GM12878 (cell line): ENCODE measurements around the gene PAPPA. TPM values are rescaled to one million over a fixed set of nuclear protein-coding genes. Genes with fewer than 3 reads are reported as not detected.

ENCODE experiments used
- ATAC-seq: fragments of 200-7000 bp; cut with Tn5 transposase; 3 replicates; pipeline ENCODE4 v1.9.1; 2020; ENCODE audit warnings: mild to moderate bottlenecking, moderate library complexity
- BruUV-seq: library from RNA; stranded (reverse); fragments of 400-500 nt; replicated peaks from 2 replicates; lab custom pipeline; 2021; lab: Mats Ljungman, UMichigan
- CTCF ChIA-PET: fragments of 300-600 bp; sonication (Branson Sonifier 250); formaldehyde crosslinking; extraction: SDS; loops from one replicate; lab custom pipeline; 2021; ENCODE audit warnings: inconsistent platforms; lab: Yijun Ruan, JAX
- POLR2A ChIA-PET: fragments of 350-600 bp; formaldehyde crosslinking; extraction: SDS; loops from one replicate; lab custom pipeline; 2021; ENCODE audit warnings: inconsistent platforms; lab: Charles Lee
- RAD21 ChIA-PET: fragments of 300-600 bp; sonication (Branson Sonifier 250); formaldehyde crosslinking; loops from one replicate; lab custom pipeline; 2023; ENCODE audit warnings: antibody characterized with exemption; ENCODE audit not compliant: unreplicated experiment; lab: Charles Lee
- SMC1A ChIA-PET: fragments of 300-600 bp; sonication (Branson Sonifier 250); formaldehyde crosslinking; loops from one replicate; lab custom pipeline; 2023; ENCODE audit not compliant: unreplicated experiment, uncharacterized antibody; lab: Charles Lee
- DNase-seq: peaks from one replicate; pipeline ENCODE4 v3.0.0-alpha.2; 2011; ENCODE audit warnings: low read depth, low spot score
- FAIRE-seq: peaks from 3 replicates; lab custom pipeline; 2011; peaks lifted over from hg19 to GRCh38; lab: Jason Lieb, UNC
- H2AFZ ChIP-seq: 2 replicates; pipeline ENCODE4 v1.6.0; 2011; ENCODE audit warnings: low read depth, low read length, control low read depth; ENCODE audit not compliant: control insufficient read depth
- H3K27ac ChIP-seq: 2 replicates; pipeline ENCODE4 v1.5.1; 2011; ENCODE audit warnings: control low read depth; ENCODE audit not compliant: control insufficient read depth, insufficient read depth
- H3K27me3 ChIP-seq, 2 experiments: replicated peaks in 1 of 2; 2 replicates each; pipeline versions ENCODE4 v1.6.0 to v1.6.1; 2011; ENCODE audit warnings: low read length in 1 of 2; ENCODE audit not compliant: control insufficient read depth in 2 of 2, insufficient read depth in 2 of 2
- H3K36me3 ChIP-seq, 2 experiments: 2 replicates each; pipeline ENCODE4 v1.5.1; 2011; ENCODE audit warnings: low read length in 1 of 2; ENCODE audit not compliant: control insufficient read depth in 2 of 2, insufficient read depth in 2 of 2
- H3K4me1 ChIP-seq: 2 replicates; pipeline ENCODE4 v1.6.1; 2011; ENCODE audit warnings: mild to moderate bottlenecking, low read length, moderate library complexity, mixed read lengths; ENCODE audit not compliant: control insufficient read depth, insufficient read depth
- H3K4me2 ChIP-seq: 2 replicates; pipeline ENCODE4 v1.6.0; 2011; ENCODE audit warnings: control low read depth; ENCODE audit not compliant: control insufficient read depth, insufficient read depth
- H3K4me3 ChIP-seq: fragments of 200-600 bp; sonication (generic); 2 replicates; pipeline ENCODE4 v1.5.1; 2016
- H3K79me2 ChIP-seq: 2 replicates; pipeline ENCODE4 v1.6.0; 2011; ENCODE audit warnings: low read length; ENCODE audit not compliant: control insufficient read depth, insufficient read depth
- H3K9ac ChIP-seq: 2 replicates; pipeline ENCODE4 v1.8.0; 2011; ENCODE audit warnings: low read length, control low read depth, mixed read lengths; ENCODE audit not compliant: control insufficient read depth, insufficient read depth
- H3K9me3 ChIP-seq: replicated peaks from 3 replicates; pipeline ENCODE4 v1.5.1; 2011; ENCODE audit warnings: mild to moderate bottlenecking, low read length; ENCODE audit not compliant: control insufficient read depth, insufficient read depth
- H4K20me1 ChIP-seq: 2 replicates; pipeline ENCODE4 v1.6.0; 2011; ENCODE audit not compliant: control insufficient read depth, insufficient read depth
- ATF7 ChIP-seq: fragments of 450-650 bp; IDR thresholded peaks from 2 replicates; pipeline ENCODE4 v1.6.1; 2016; ENCODE audit warnings: low read depth, mild to moderate bottlenecking
- BHLHE40 ChIP-seq, 2 experiments: fragments of 450-650 bp in 1 of 2; IDR thresholded peaks; 2 replicates each; pipeline ENCODE4 v1.6.1; 2011 to 2017; ENCODE audit warnings: low read depth in 2 of 2, borderline replicate concordance in 1 of 2, improper control_type of control experiment in 1 of 2, low read length in 1 of 2, mild to moderate bottlenecking in 1 of 2
- BRCA1 ChIP-seq: IDR thresholded peaks from 2 replicates; pipeline ENCODE4 v1.6.1; 2011; ENCODE audit warnings: low read depth, low read length, improper control_type of control experiment
- FOXK2 ChIP-seq: fragments of 450-650 bp; IDR thresholded peaks from 2 replicates; pipeline ENCODE4 v1.6.1; 2017; ENCODE audit warnings: mild to moderate bottlenecking, moderate library complexity
- IKZF2 ChIP-seq, 2 experiments: fragments of 450-650 bp; IDR thresholded peaks; 2 replicates each; pipeline ENCODE4 v1.6.1; 2017; ENCODE audit warnings: mild to moderate bottlenecking in 2 of 2, moderate library complexity in 2 of 2
- JUNB ChIP-seq: IDR thresholded peaks from 2 replicates; pipeline ENCODE4 v1.6.1; 2016; ENCODE audit warnings: antibody characterized with exemption, mild to moderate bottlenecking
- NFIC ChIP-seq: IDR thresholded peaks from 2 replicates; pipeline ENCODE4 v1.6.1; 2012; ENCODE audit warnings: low read depth, mild to moderate bottlenecking, inconsistent platforms, low read length, moderate library complexity
- PAX8 ChIP-seq: fragments of 450-650 bp; IDR thresholded peaks from 2 replicates; pipeline ENCODE4 v1.6.1; 2017; ENCODE audit warnings: mild to moderate bottlenecking, moderate library complexity
- POU2F2 ChIP-seq: IDR thresholded peaks from 3 replicates; pipeline ENCODE4 v1.6.1; 2011; ENCODE audit warnings: low read depth, mild to moderate bottlenecking, low read length, borderline replicate concordance
- RELA ChIP-seq: fragments of 450-650 bp; IDR thresholded peaks from 2 replicates; pipeline ENCODE4 v1.8.0; 2014; ENCODE audit warnings: borderline replicate concordance; ENCODE audit not compliant: partially characterized antibody
- TAF1 ChIP-seq: IDR thresholded peaks from 2 replicates; pipeline ENCODE4 v1.6.1; 2011; ENCODE audit warnings: mild to moderate bottlenecking, low read depth, low read length, borderline replicate concordance
- TCF12 ChIP-seq: IDR thresholded peaks from 2 replicates; pipeline ENCODE4 v1.6.1; 2011; ENCODE audit warnings: low read depth, mild to moderate bottlenecking, low read length
- WRNIP1 ChIP-seq: IDR thresholded peaks from 2 replicates; pipeline ENCODE4 v1.6.1; 2011; ENCODE audit warnings: low read depth, low read length, improper control_type of control experiment, borderline replicate concordance
- WGBS: methylation state at CpG from one replicate; pipeline ENCODE4 v1.1.6; 2016; ENCODE audit warnings: low lambda C conversion rate; ENCODE audit not compliant: insufficient replicate concordance, insufficient coverage; ENCODE audit errors: missing lambda C conversion rate; 5-methylcytosine and 5-hydroxymethylcytosine counted together
- in situ Hi-C: fragments of 300-500 bp; cut with MboI; formaldehyde crosslinking; loops from 9 replicates; pipeline ENCODE4 v1.14.3; 2018; ENCODE audit warnings: mixed read lengths
- intact Hi-C: fragments of 100-400 bp; cut with micrococcal nuclease; formaldehyde crosslinking; loops from one replicate; pipeline ENCODE4 v1.14.2; 2022; ENCODE audit not compliant: unreplicated experiment
- polyA plus RNA-seq, 11 experiments: library from polyadenylated mRNA; depleted of rRNA in 4 of 11; unstranded in 6 of 11; stranded (reverse) in 5 of 11; fragments of >200 nt; fragmentation: Nextera tagmentation in 4 of 11; fragmentation: Illumina TruSeq in 1 of 11; extraction: Ambion mirVana in 4 of 11; extraction: Trizol in 1 of 11; gene quantifications; 1 replicate in 1 of 11; 2 replicates in 10 of 11; pipeline versions ENCODE4 v1.2.1 to v1.2.3, GENCODE V29; 2011 to 2016; ENCODE audit warnings: inconsistent platforms in 2 of 11, missing spikeins in 2 of 11, low read depth in 1 of 11
- total RNA-seq, 4 experiments: library from RNA; depleted of rRNA in 3 of 4; stranded (reverse); fragments of >200 nt in 3 of 4; fragmentation: Illumina TruSeq in 1 of 4; extraction: Trizol in 1 of 4; gene quantifications; 2 replicates each; pipeline versions ENCODE4 v1.2.1 to v1.2.3, GENCODE V29; 2013 to 2021
- TF ChIP-seq, protein P1 (sequence below): fragments of 450-650 bp; IDR thresholded peaks from 2 replicates; pipeline ENCODE4 v1.6.1; 2017; ENCODE audit warnings: antibody characterized with exemption, mild to moderate bottlenecking, moderate library complexity
- TF ChIP-seq, protein P2 (sequence below): IDR thresholded peaks from 2 replicates; pipeline ENCODE4 v1.6.1; 2011; ENCODE audit warnings: borderline replicate concordance, low read depth, mild to moderate bottlenecking, moderate library complexity, low read length; ENCODE audit not compliant: insufficient read depth, poor library complexity, severe bottlenecking
- TF ChIP-seq, protein P3 (sequence below): fragments of 450-650 bp; IDR thresholded peaks from 2 replicates; pipeline ENCODE4 v1.6.1; 2014; ENCODE audit warnings: mild to moderate bottlenecking
- TF ChIP-seq, protein P4 (sequence below), 3 experiments: IDR thresholded peaks in 2 of 3; conservative IDR thresholded peaks in 1 of 3; 2 replicates each; pipeline ENCODE4 v1.5.1; 2011; ENCODE audit warnings: low read depth in 3 of 3, low read length in 3 of 3, mild to moderate bottlenecking in 3 of 3, control low read depth in 2 of 3, moderate library complexity in 2 of 3, inconsistent platforms in 1 of 3, mixed read lengths in 1 of 3; ENCODE audit not compliant: control insufficient read depth in 2 of 3, insufficient read depth in 1 of 3; ENCODE audit errors: extremely low read depth in 1 of 3

PAPPA gene
- total and polyA plus RNA-seq, 10 of the 15 experiments (the other 5 are each of a cell fraction or from before 2014, with no cell fraction given) = under 0.01 to 0.19 (median 0.02) TPM; not detected in 4

GRCh38 chr9:116448431-116448830 lies 294.8 kb downstream of the PAPPA start:
- no peak for FAIRE-seq
- no peak overlapping the region for H3K9ac ChIP-seq
- SMC1A ChIA-PET = no interaction called here
- DNase-seq = no peak
- H3K36me3 ChIP-seq = no peaks in the 10 kb centered on the region
- BruUV-seq = no TSS peak
- no peaks in the 10 kb centered on the region for H3K79me2 ChIP-seq
- H3K9me3 ChIP-seq = no peaks in the 10 kb centered on the region
- H3K27ac ChIP-seq = no peak overlapping the region
- no peak for ATAC-seq
- RAD21 ChIA-PET = no interaction called here
- H3K4me3 ChIP-seq = no peak overlapping the region
- no peak overlapping the region for H2AFZ ChIP-seq
- POLR2A ChIA-PET = no interaction called here
- no peak overlapping the region for H3K4me2 ChIP-seq
- intact Hi-C loops (no loop called here), in situ Hi-C loops (no loop called here)
- no peaks in the 10 kb centered on the region for H4K20me1 ChIP-seq
- no peaks in the 10 kb centered on the region for H3K27me3 ChIP-seq
- WGBS = 61% methylated on average over 3 of the region's 3 CpGs
- CTCF ChIA-PET = no interaction called here
- H3K4me1 ChIP-seq = peaks cover 9% of the 10 kb centered on the region
- TF ChIP-seq RELA (no peak), POU2F2 (no peak), TCF12 (no peak), JUNB (no peak), FOXK2 (no peak), BRCA1 (no peak), TAF1 (no peak), ATF7 (no peak), IKZF2 (IDR thresholded peaks at IDR 0.05) (no peak), NFIC (no peak), PAX8 (no peak), WRNIP1 (no peak), BHLHE40 (IDR thresholded peaks at IDR 0.05; ENCODE audit: borderline replicate concordance in 1 of 2, low read depth in 2 of 2, low read length in 1 of 2) (no peak)
- TF ChIP-seq, protein P1, sequence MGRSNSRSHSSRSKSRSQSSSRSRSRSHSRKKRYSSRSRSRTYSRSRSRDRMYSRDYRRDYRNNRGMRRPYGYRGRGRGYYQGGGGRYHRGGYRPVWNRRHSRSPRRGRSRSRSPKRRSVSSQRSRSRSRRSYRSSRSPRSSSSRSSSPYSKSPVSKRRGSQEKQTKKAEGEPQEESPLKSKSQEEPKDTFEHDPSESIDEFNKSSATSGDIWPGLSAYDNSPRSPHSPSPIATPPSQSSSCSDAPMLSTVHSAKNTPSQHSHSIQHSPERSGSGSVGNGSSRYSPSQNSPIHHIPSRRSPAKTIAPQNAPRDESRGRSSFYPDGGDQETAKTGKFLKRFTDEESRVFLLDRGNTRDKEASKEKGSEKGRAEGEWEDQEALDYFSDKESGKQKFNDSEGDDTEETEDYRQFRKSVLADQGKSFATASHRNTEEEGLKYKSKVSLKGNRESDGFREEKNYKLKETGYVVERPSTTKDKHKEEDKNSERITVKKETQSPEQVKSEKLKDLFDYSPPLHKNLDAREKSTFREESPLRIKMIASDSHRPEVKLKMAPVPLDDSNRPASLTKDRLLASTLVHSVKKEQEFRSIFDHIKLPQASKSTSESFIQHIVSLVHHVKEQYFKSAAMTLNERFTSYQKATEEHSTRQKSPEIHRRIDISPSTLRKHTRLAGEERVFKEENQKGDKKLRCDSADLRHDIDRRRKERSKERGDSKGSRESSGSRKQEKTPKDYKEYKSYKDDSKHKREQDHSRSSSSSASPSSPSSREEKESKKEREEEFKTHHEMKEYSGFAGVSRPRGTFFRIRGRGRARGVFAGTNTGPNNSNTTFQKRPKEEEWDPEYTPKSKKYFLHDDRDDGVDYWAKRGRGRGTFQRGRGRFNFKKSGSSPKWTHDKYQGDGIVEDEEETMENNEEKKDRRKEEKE = no peak
- TF ChIP-seq, protein P2, sequence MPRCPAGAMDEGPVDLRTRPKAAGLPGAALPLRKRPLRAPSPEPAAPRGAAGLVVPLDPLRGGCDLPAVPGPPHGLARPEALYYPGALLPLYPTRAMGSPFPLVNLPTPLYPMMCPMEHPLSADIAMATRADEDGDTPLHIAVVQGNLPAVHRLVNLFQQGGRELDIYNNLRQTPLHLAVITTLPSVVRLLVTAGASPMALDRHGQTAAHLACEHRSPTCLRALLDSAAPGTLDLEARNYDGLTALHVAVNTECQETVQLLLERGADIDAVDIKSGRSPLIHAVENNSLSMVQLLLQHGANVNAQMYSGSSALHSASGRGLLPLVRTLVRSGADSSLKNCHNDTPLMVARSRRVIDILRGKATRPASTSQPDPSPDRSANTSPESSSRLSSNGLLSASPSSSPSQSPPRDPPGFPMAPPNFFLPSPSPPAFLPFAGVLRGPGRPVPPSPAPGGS = no peak
- TF ChIP-seq, protein P3, sequence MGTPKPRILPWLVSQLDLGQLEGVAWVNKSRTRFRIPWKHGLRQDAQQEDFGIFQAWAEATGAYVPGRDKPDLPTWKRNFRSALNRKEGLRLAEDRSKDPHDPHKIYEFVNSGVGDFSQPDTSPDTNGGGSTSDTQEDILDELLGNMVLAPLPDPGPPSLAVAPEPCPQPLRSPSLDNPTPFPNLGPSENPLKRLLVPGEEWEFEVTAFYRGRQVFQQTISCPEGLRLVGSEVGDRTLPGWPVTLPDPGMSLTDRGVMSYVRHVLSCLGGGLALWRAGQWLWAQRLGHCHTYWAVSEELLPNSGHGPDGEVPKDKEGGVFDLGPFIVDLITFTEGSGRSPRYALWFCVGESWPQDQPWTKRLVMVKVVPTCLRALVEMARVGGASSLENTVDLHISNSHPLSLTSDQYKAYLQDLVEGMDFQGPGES = no peak
- TF ChIP-seq, protein P4, sequence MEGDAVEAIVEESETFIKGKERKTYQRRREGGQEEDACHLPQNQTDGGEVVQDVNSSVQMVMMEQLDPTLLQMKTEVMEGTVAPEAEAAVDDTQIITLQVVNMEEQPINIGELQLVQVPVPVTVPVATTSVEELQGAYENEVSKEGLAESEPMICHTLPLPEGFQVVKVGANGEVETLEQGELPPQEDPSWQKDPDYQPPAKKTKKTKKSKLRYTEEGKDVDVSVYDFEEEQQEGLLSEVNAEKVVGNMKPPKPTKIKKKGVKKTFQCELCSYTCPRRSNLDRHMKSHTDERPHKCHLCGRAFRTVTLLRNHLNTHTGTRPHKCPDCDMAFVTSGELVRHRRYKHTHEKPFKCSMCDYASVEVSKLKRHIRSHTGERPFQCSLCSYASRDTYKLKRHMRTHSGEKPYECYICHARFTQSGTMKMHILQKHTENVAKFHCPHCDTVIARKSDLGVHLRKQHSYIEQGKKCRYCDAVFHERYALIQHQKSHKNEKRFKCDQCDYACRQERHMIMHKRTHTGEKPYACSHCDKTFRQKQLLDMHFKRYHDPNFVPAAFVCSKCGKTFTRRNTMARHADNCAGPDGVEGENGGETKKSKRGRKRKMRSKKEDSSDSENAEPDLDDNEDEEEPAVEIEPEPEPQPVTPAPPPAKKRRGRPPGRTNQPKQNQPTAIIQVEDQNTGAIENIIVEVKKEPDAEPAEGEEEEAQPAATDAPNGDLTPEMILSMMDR (IDR thresholded peaks at IDR 0.05 in 2 of 3, conservative IDR thresholded peaks at IDR 0.05 in 1 of 3; ENCODE audit: control insufficient read depth in 2 of 3, extremely low read depth in 1 of 3, insufficient read depth in 1 of 3, low read depth in 3 of 3, low read length in 3 of 3) = no peak
